H9 (cell line): ENCODE data around the gene TEAD1. TPM values are rescaled to one million over a fixed set of nuclear protein-coding genes. Genes with fewer than 3 reads are reported as not detected.

ENCODE experiments used
- DNase-seq: peaks from one replicate; pipeline ENCODE4 v3.0.0-alpha.2; 2017
- H2AFZ ChIP-seq: one replicate; pipeline ENCODE4 v1.6.1; 2013; ENCODE audit warnings: mild to moderate bottlenecking, low read length, control low read depth, moderate library complexity
- H2AK5ac ChIP-seq: 2 replicates; pipeline ENCODE4 v1.6.1; 2013; ENCODE audit warnings: low read length, control low read depth, mixed read lengths; ENCODE audit not compliant: insufficient read length
- H2BK120ac ChIP-seq: one replicate; pipeline ENCODE4 v1.6.1; 2013; ENCODE audit warnings: low read depth, mild to moderate bottlenecking, low read length, control low read depth, inconsistent platforms; ENCODE audit not compliant: poor library complexity, severe bottlenecking
- H2BK12ac ChIP-seq: 2 replicates; pipeline ENCODE4 v1.6.1; 2013; ENCODE audit warnings: low read length, control low read depth, mixed read lengths, low read depth; ENCODE audit not compliant: insufficient read length
- H2BK15ac ChIP-seq: 2 replicates; pipeline ENCODE4 v1.6.1; 2013; ENCODE audit warnings: low read depth, low read length, control low read depth
- H2BK20ac ChIP-seq: one replicate; pipeline ENCODE4 v1.6.1; 2013; ENCODE audit warnings: low read depth, mild to moderate bottlenecking, low read length, control low read depth, inconsistent platforms; ENCODE audit not compliant: poor library complexity, severe bottlenecking
- H2BK5ac ChIP-seq: 2 replicates; pipeline ENCODE4 v1.6.1; 2013; ENCODE audit warnings: low read length, control low read depth, mixed read lengths; ENCODE audit not compliant: insufficient read length
- H3K14ac ChIP-seq: 2 replicates; pipeline ENCODE4 v1.6.1; 2013; ENCODE audit warnings: low read length, control low read depth; ENCODE audit not compliant: insufficient read depth
- H3K18ac ChIP-seq: 2 replicates; pipeline ENCODE4 v1.6.1; 2013; ENCODE audit warnings: low read depth, mild to moderate bottlenecking, mixed read lengths, low read length, control low read depth; ENCODE audit not compliant: insufficient read length
- H3K23ac ChIP-seq: 2 replicates; pipeline ENCODE4 v1.6.1; 2013; ENCODE audit warnings: low read length, control low read depth, mixed read lengths, low read depth; ENCODE audit not compliant: insufficient read length
- H3K23me2 ChIP-seq: 2 replicates; pipeline ENCODE4 v1.6.1; 2013; ENCODE audit warnings: low read depth, mild to moderate bottlenecking, mixed read lengths, low read length, control low read depth; ENCODE audit not compliant: insufficient read length, poor library complexity, severe bottlenecking
- H3K27ac ChIP-seq: 2 replicates; pipeline ENCODE4 v1.5.1; 2013; ENCODE audit warnings: low read length, control low read depth, mixed read lengths, low read depth; ENCODE audit not compliant: insufficient read length
- H3K27me3 ChIP-seq: 2 replicates; pipeline ENCODE4 v1.6.1; 2013; ENCODE audit warnings: low read length, control low read depth, inconsistent platforms; ENCODE audit not compliant: insufficient read depth
- H3K4ac ChIP-seq: 2 replicates; pipeline ENCODE4 v1.6.1; 2013; ENCODE audit warnings: low read depth, mild to moderate bottlenecking, control low read depth, inconsistent platforms, low read length, moderate library complexity
- H3K4me1 ChIP-seq: 2 replicates; pipeline ENCODE4 v1.6.1; 2013; ENCODE audit warnings: low read length, control low read depth, inconsistent platforms; ENCODE audit not compliant: insufficient read depth
- H3K4me2 ChIP-seq: 2 replicates; pipeline ENCODE4 v1.6.1; 2013; ENCODE audit warnings: low read length, control low read depth, mixed read lengths; ENCODE audit not compliant: insufficient read length, insufficient read depth
- H3K56ac ChIP-seq: 2 replicates; pipeline ENCODE4 v1.6.1; 2013; ENCODE audit warnings: low read depth, mild to moderate bottlenecking, mixed read lengths, low read length, control low read depth; ENCODE audit not compliant: insufficient read length
- H3K79me1 ChIP-seq: 2 replicates; pipeline ENCODE4 v1.6.1; 2013; ENCODE audit warnings: low read depth, mild to moderate bottlenecking, moderate library complexity, low read length, control low read depth, inconsistent platforms; ENCODE audit not compliant: insufficient read depth, poor library complexity, severe bottlenecking
- H3K79me2 ChIP-seq: 2 replicates; pipeline ENCODE4 v1.6.1; 2013; ENCODE audit warnings: low read length, control low read depth, inconsistent platforms; ENCODE audit not compliant: insufficient read depth
- H3K9ac ChIP-seq: 2 replicates; pipeline ENCODE4 v1.6.1; 2013; ENCODE audit warnings: low read length, control low read depth, mixed read lengths; ENCODE audit not compliant: insufficient read length; ENCODE audit errors: extremely low read depth
- H3K9me3 ChIP-seq: one replicate; pipeline ENCODE4 v1.6.1; 2013; ENCODE audit warnings: low read depth, low read length, inconsistent platforms; ENCODE audit not compliant: control insufficient read depth
- H3T11ph ChIP-seq: one replicate; pipeline ENCODE4 v1.6.1; 2013; ENCODE audit warnings: mild to moderate bottlenecking, low read length, control low read depth, inconsistent platforms
- H4K20me1 ChIP-seq: one replicate; pipeline ENCODE4 v1.6.1; 2013; ENCODE audit not compliant: control insufficient read depth, insufficient read length, insufficient read depth
- H4K5ac ChIP-seq: 2 replicates; pipeline ENCODE4 v1.6.1; 2013; ENCODE audit warnings: low read depth, mild to moderate bottlenecking, mixed read lengths, low read length, control low read depth; ENCODE audit not compliant: insufficient read length
- H4K8ac ChIP-seq: replicated peaks from 2 replicates; pipeline ENCODE4 v1.6.1; 2013; ENCODE audit warnings: low read length, control low read depth, mixed read lengths, low read depth; ENCODE audit not compliant: insufficient read length
- H4K91ac ChIP-seq: 2 replicates; pipeline ENCODE4 v1.6.1; 2013; ENCODE audit warnings: low read depth, mild to moderate bottlenecking, moderate library complexity, mixed read lengths, low read length, control low read depth; ENCODE audit not compliant: insufficient read length
- H3K27ac Mint-ChIP-seq, 3 experiments: 2 replicates in 2 of 3; 3 replicates in 1 of 3; pipeline ENCODE4 v1.8.0; 2020 to 2021; ENCODE audit warnings: mixed read lengths in 3 of 3, mild to moderate bottlenecking in 1 of 3, moderate library complexity in 1 of 3
- H3K27me3 Mint-ChIP-seq: 2 replicates; pipeline ENCODE4 v1.8.0; 2021; ENCODE audit warnings: low read depth, mild to moderate bottlenecking, moderate library complexity, mixed read lengths
- H3K36me3 Mint-ChIP-seq, 3 experiments: 2 replicates in 2 of 3; 3 replicates in 1 of 3; pipeline ENCODE4 v1.8.0; 2020 to 2021; ENCODE audit warnings: low read depth in 3 of 3, mixed read lengths in 3 of 3; ENCODE audit not compliant: insufficient read depth in 1 of 3
- H3K4me1 Mint-ChIP-seq, 2 experiments: 2 replicates each; pipeline ENCODE4 v1.8.0; 2020; ENCODE audit warnings: mixed read lengths in 2 of 2
- H3K4me3 Mint-ChIP-seq, 2 experiments: 2 replicates in 1 of 2; 3 replicates in 1 of 2; pipeline ENCODE4 v1.8.0; 2020 to 2021; ENCODE audit warnings: mild to moderate bottlenecking in 2 of 2, mixed read lengths in 2 of 2, moderate library complexity in 1 of 2
- H3K9me3 Mint-ChIP-seq, 2 experiments: 2 replicates in 1 of 2; 3 replicates in 1 of 2; pipeline ENCODE4 v1.8.0; 2020; ENCODE audit warnings: mild to moderate bottlenecking in 2 of 2, mixed read lengths in 2 of 2, moderate library complexity in 1 of 2
- WGBS: extraction: QIAGEN DNeasy Blood & Tissue Kit; methylation state at CpG from one replicate; pipeline ENCODE4 v1.1.7; 2013; ENCODE audit warnings: missing lambda C conversion rate, low lambda C conversion rate, mixed read lengths; ENCODE audit not compliant: insufficient read length; ENCODE audit errors: extremely low coverage; 5-methylcytosine and 5-hydroxymethylcytosine counted together
- total RNA-seq: library from RNA; stranded (reverse); gene quantifications from 2 replicates; pipeline ENCODE4 v1.2.1, GENCODE V29; 2021
- TF ChIP-seq, protein P1 (sequence below): fragments of 200-600 bp; sonication (generic); conservative IDR thresholded peaks from 3 replicates; pipeline ENCODE4 v1.8.0; 2021; ENCODE audit warnings: antibody characterized with exemption, mild to moderate bottlenecking

Gene TEAD1
- total RNA-seq, 1 experiment from 2014 or later, result 75.1 TPM

DNA sequence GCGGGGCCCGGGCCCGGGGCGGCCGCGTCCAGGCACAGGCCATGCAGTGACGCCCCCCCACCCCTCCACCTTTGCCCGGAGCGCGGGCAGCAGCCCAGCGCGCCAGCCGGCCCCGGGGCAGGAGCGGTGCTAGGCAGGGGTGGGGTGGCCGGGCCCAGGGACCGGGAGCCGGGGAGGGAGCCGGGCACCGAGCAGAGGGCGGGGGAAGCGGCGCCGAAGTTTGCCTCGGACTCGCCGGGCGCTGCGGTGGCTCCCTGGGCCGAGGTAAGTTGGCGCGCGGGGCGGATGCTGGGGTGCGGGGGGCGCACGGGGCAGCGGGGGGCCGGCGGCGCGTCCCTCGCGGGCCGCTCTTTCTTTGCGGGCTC, 332 bp downstream of the TEAD1 start:
- Mint-ChIP-seq H3K36me3 (peaks cover 2 to 10% (median 3%) of the 10 kb centered on the region in 3 experiments; a peak in 6 of 7 replicates), H3K4me3 (peak overlapping the region; percentile 50 to 59; a peak in 3 of 5 replicates), H3K4me1 (peaks cover 41 to 49% of the 10 kb centered on the region in 2 experiments), H3K27me3 (peaks cover 24% of the 10 kb centered on the region), H3K9me3 (peaks cover 0 to 2% of the 10 kb centered on the region in 2 experiments; a peak in 1 of 5 replicates), H3K27ac (no peak overlapping the region)
- no peak overlapping the region for H2BK20ac ChIP-seq
- H2BK12ac ChIP-seq, result no peak overlapping the region
- DNase-seq, result no peak
- peak overlapping the region; percentile 62 for H3K18ac ChIP-seq
- H3K27ac ChIP-seq, result no peak overlapping the region
- no peak overlapping the region for H4K91ac ChIP-seq
- no peak overlapping the region for H3T11ph ChIP-seq
- TF ChIP-seq, protein P1, sequence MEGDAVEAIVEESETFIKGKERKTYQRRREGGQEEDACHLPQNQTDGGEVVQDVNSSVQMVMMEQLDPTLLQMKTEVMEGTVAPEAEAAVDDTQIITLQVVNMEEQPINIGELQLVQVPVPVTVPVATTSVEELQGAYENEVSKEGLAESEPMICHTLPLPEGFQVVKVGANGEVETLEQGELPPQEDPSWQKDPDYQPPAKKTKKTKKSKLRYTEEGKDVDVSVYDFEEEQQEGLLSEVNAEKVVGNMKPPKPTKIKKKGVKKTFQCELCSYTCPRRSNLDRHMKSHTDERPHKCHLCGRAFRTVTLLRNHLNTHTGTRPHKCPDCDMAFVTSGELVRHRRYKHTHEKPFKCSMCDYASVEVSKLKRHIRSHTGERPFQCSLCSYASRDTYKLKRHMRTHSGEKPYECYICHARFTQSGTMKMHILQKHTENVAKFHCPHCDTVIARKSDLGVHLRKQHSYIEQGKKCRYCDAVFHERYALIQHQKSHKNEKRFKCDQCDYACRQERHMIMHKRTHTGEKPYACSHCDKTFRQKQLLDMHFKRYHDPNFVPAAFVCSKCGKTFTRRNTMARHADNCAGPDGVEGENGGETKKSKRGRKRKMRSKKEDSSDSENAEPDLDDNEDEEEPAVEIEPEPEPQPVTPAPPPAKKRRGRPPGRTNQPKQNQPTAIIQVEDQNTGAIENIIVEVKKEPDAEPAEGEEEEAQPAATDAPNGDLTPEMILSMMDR, result no peak
- no peaks in the 10 kb centered on the region for H4K20me1 ChIP-seq
- no peak overlapping the region for H2BK120ac ChIP-seq
- H3K27me3 ChIP-seq, result no peaks in the 10 kb centered on the region; the same call in 1 of the 2 replicates
- H3K79me2 ChIP-seq, result peaks cover 11% of the 10 kb centered on the region
- no peak overlapping the region for H3K4me2 ChIP-seq
- no peak overlapping the region for H3K4ac ChIP-seq
- H3K9ac ChIP-seq, result peak overlapping the region; percentile 53
- H3K14ac ChIP-seq, result peak overlapping the region; percentile 62; the same call in 1 of the 2 replicates
- no CpG with 5 or more reads among the region's 46 CpGs for WGBS
- no peak overlapping the region for H4K8ac ChIP-seq
- H2BK5ac ChIP-seq, result no peak overlapping the region
- H2AK5ac ChIP-seq, result no peak overlapping the region
- no peaks in the 10 kb centered on the region for H3K9me3 ChIP-seq
- no peak overlapping the region for H2AFZ ChIP-seq
- no peaks in the 10 kb centered on the region for H3K79me1 ChIP-seq
- H3K23me2 ChIP-seq, result peaks cover 8% of the 10 kb centered on the region
- no peak overlapping the region for H4K5ac ChIP-seq
- no peak overlapping the region for H3K56ac ChIP-seq
- H3K4me1 ChIP-seq, result peaks cover 4% of the 10 kb centered on the region; the same call in 1 of the 2 replicates
- no peak overlapping the region for H2BK15ac ChIP-seq
- H3K23ac ChIP-seq, result no peak overlapping the region
